K562 (cell line): ENCODE measurements around the gene ANKRD13A.

ENCODE experiments used
- CGGBP1 ChIP-seq: fragments of 250-450 bp; sonication (Bioruptor Pico); IDR thresholded peaks from 2 replicates; pipeline ENCODE4 v1.9.0; 2021; ENCODE audit warnings: mild to moderate bottlenecking
- CTCF ChIP-seq, 3 experiments: IDR thresholded peaks in 2 of 3; conservative IDR thresholded peaks in 1 of 3; 2 replicates each; pipeline ENCODE4 v1.5.1; 2011 to 2012; ENCODE audit warnings: low read length in 3 of 3, mild to moderate bottlenecking in 3 of 3, control low read depth in 2 of 3, improper control_type of control experiment in 1 of 3, inconsistent platforms in 1 of 3, low read depth in 1 of 3, mixed read lengths in 1 of 3, moderate library complexity in 1 of 3; ENCODE audit not compliant: insufficient read depth in 2 of 3
- KDM5B ChIP-seq: fragments of 200-600 bp; sonication (generic); IDR thresholded peaks from 2 replicates; pipeline ENCODE4 v1.6.1; 2012; ENCODE audit warnings: low read depth, mild to moderate bottlenecking, moderate library complexity, low read length, control low read depth, inconsistent platforms; ENCODE audit not compliant: insufficient replicate concordance
- NBN ChIP-seq: fragments of 450-650 bp; IDR thresholded peaks from 2 replicates; pipeline ENCODE4 v1.6.1; 2016; ENCODE audit warnings: low read depth, mild to moderate bottlenecking
- NR0B1 ChIP-seq: fragments of 450-650 bp; IDR thresholded peaks from one replicate; pipeline ENCODE4 v1.6.1; 2018; ENCODE audit warnings: mild to moderate bottlenecking, moderate library complexity; ENCODE audit not compliant: partially characterized antibody
- THRA ChIP-seq: fragments of 450-650 bp; IDR thresholded peaks from 2 replicates; pipeline ENCODE4 v1.6.1; 2017; ENCODE audit warnings: mild to moderate bottlenecking, moderate library complexity
- ZFP1 ChIP-seq: fragments of 450-650 bp; formaldehyde crosslinking; IDR thresholded peaks from 2 replicates; pipeline ENCODE4 v1.4.0; 2020; ENCODE audit warnings: mild to moderate bottlenecking, mixed read lengths
- ZNF263 ChIP-seq: sonication (generic); formaldehyde crosslinking; IDR thresholded peaks from 2 replicates; pipeline ENCODE4 v1.8.0; 2022; ENCODE audit warnings: mild to moderate bottlenecking, missing genetic modification reagents, borderline replicate concordance
- ZNF57 ChIP-seq: fragments of 450-650 bp; formaldehyde crosslinking; IDR thresholded peaks from 2 replicates; pipeline ENCODE4 v1.4.0; 2020; ENCODE audit warnings: mild to moderate bottlenecking, moderate library complexity

GRCh38 chr12:110048242-110049027, 49.2 kb downstream of the ANKRD13A start, which contains the start of gene C12orf76:
- no peak for TF ChIP-seq THRA
- peak; percentile 45 for TF ChIP-seq KDM5B
- TF ChIP-seq CTCF (IDR thresholded peaks at IDR 0.05 in 2 of 3, conservative IDR thresholded peaks at IDR 0.05 in 1 of 3; ENCODE audit: insufficient read depth in 2 of 3, low read depth in 1 of 3, low read length in 3 of 3) = peak in 2 of 3 experiments; percentile 53 to 54; a peak in 5 of 6 replicates
- TF ChIP-seq ZFP1 = no peak
- TF ChIP-seq ZNF57 (CRISPR knock-in tag) = no peak
- TF ChIP-seq NR0B1 = no peak
- TF ChIP-seq CGGBP1 (CRISPR knock-in tag) = no peak
- peak; percentile 25; the same call in 1 of the 2 replicates for TF ChIP-seq ZNF263 (CRISPR knock-in tag)
- peak; percentile 87; the same call in 1 of the 2 replicates for TF ChIP-seq NBN
